Choroid plexus epithelial cell (primary cell): ENCODE results near the gene MYCBP.

Experiments used
- DNase-seq: peaks from one replicate; pipeline ENCODE4 v3.0.0-alpha.2; 2010; ENCODE audit warnings: low read depth
- H3K4me3 ChIP-seq: 2 replicates; pipeline ENCODE4 v1.5.1; 2011; ENCODE audit warnings: low read depth, mild to moderate bottlenecking, control low read depth, low read length, moderate library complexity
- CTCF ChIP-seq: conservative IDR thresholded peaks from 2 replicates; pipeline ENCODE4 v1.5.1; 2011; ENCODE audit warnings: low read depth, mild to moderate bottlenecking, control low read depth, inconsistent platforms, low read length, moderate library complexity

MYCBP gene

GRCh38 chr1:38870996-38871395 is 2.2 kb downstream of the MYCBP start:
- no peak for TF ChIP-seq CTCF
- no peak overlapping the region for H3K4me3 ChIP-seq
- DNase-seq, result no peak

- H3K4me3 ChIP-seq, result no peak overlapping the region
- TF ChIP-seq CTCF, result no peak
- no peak for DNase-seq
Measured at GRCh38 chr1:38867208-38867607, 5.9 kb downstream of the MYCBP start.

GRCh38 chr1:38865112-38865715 is 7.9 kb downstream of the MYCBP start:
- no peak for TF ChIP-seq CTCF
- no peak overlapping the region for H3K4me3 ChIP-seq
- peak; percentile 13 for DNase-seq

GRCh38 chr1:38860454-38860795 is 12.7 kb downstream of the MYCBP start:
- H3K4me3 ChIP-seq, result peak overlapping the region; percentile 75
- no peak for TF ChIP-seq CTCF
- DNase-seq, result peak; percentile 16

GRCh38 chr1:38859561-38860453 is 13.3 kb downstream of the MYCBP start, which contains the start of gene RRAGC:
Gene RRAGC, minus strand, starts transcription at chr1:38859772. Its CDS starts 126 bp downstream, at chr1:38859646.
- H3K4me3 ChIP-seq, result peak within 1 kb of the TSS; percentile 91
- peak; percentile 99 for DNase-seq
- no peak for TF ChIP-seq CTCF

- DNase-seq, result peak; percentile 70
- TF ChIP-seq CTCF, result no peak
- peak overlapping the region; percentile 91 for H3K4me3 ChIP-seq
Measured at GRCh38 chr1:38858833-38859560, 14.2 kb downstream of the MYCBP start.
